ENCODE data around the gene CASQ2.

CASQ2 gene

GRCh38 chr1:115671176-115671934, 97.2 kb downstream of the CASQ2 start:
- TF ChIP-seq SPI1 (IDR thresholded peaks at IDR 0.05; ENCODE audit: low read depth, low read length) = no peak
- no peak for TF ChIP-seq POU2F2 (IDR thresholded peaks at IDR 0.05; ENCODE audit: low read depth, low read length)
- TF ChIP-seq POLR2A (IDR thresholded peaks at IDR 0.05; ENCODE audit: low read depth, low read length) = no peak
- no peak for TF ChIP-seq POLR2AphosphoS5 (IDR thresholded peaks at IDR 0.05; ENCODE audit: low read depth, low read length)
- TF ChIP-seq PAX5 (IDR thresholded peaks at IDR 0.05; ENCODE audit: insufficient read depth, low read length, severe bottlenecking) = no peak
- TF ChIP-seq TAF1 (IDR thresholded peaks at IDR 0.05; ENCODE audit: low read depth, low read length) = no peak
- DNase-seq (ENCODE audit: insufficient read length, low spot score) = no peak
- no peak for FAIRE-seq

GRCh38 chr1:115670476-115671175, 97.9 kb downstream of the CASQ2 start:
- no peak for DNase-seq (ENCODE audit: insufficient read length, low spot score)
- no peak for TF ChIP-seq POLR2AphosphoS5 (IDR thresholded peaks at IDR 0.05; ENCODE audit: low read depth, low read length)
- TF ChIP-seq TAF1 (IDR thresholded peaks at IDR 0.05; ENCODE audit: low read depth, low read length) = no peak
- TF ChIP-seq PAX5 (IDR thresholded peaks at IDR 0.05; ENCODE audit: insufficient read depth, low read length, severe bottlenecking) = no peak
- no peak for TF ChIP-seq SPI1 (IDR thresholded peaks at IDR 0.05; ENCODE audit: low read depth, low read length)
- no peak for TF ChIP-seq POU2F2 (IDR thresholded peaks at IDR 0.05; ENCODE audit: low read depth, low read length)
- no peak for TF ChIP-seq POLR2A (IDR thresholded peaks at IDR 0.05; ENCODE audit: low read depth, low read length)
- FAIRE-seq = no peak

GRCh38 chr1:115669886-115670285, 98.6 kb downstream of the CASQ2 start:
- no peak for FAIRE-seq
- DNase-seq (ENCODE audit: insufficient read length, low spot score) = no peak
- TF ChIP-seq POLR2AphosphoS5 (IDR thresholded peaks at IDR 0.05; ENCODE audit: low read depth, low read length) = no peak
- TF ChIP-seq PAX5 (IDR thresholded peaks at IDR 0.05; ENCODE audit: insufficient read depth, low read length, severe bottlenecking) = no peak
- TF ChIP-seq TAF1 (IDR thresholded peaks at IDR 0.05; ENCODE audit: low read depth, low read length) = no peak
- no peak for TF ChIP-seq SPI1 (IDR thresholded peaks at IDR 0.05; ENCODE audit: low read depth, low read length)
- no peak for TF ChIP-seq POU2F2 (IDR thresholded peaks at IDR 0.05; ENCODE audit: low read depth, low read length)
- TF ChIP-seq POLR2A (IDR thresholded peaks at IDR 0.05; ENCODE audit: low read depth, low read length) = no peak

- DNase-seq (ENCODE audit: insufficient read length, low spot score) = no peak
- TF ChIP-seq POLR2A (IDR thresholded peaks at IDR 0.05; ENCODE audit: low read depth, low read length) (no peak), POU2F2 (IDR thresholded peaks at IDR 0.05; ENCODE audit: low read depth, low read length) (no peak), SPI1 (IDR thresholded peaks at IDR 0.05; ENCODE audit: low read depth, low read length) (no peak), PAX5 (IDR thresholded peaks at IDR 0.05; ENCODE audit: insufficient read depth, low read length, severe bottlenecking) (no peak), POLR2AphosphoS5 (IDR thresholded peaks at IDR 0.05; ENCODE audit: low read depth, low read length) (no peak), TAF1 (IDR thresholded peaks at IDR 0.05; ENCODE audit: low read depth, low read length) (no peak)
- no peak for FAIRE-seq
These were observed 99.4 kb downstream of the CASQ2 start for GRCh38 chr1:115669002-115669673.

- TF ChIP-seq POU2F2 (IDR thresholded peaks at IDR 0.05; ENCODE audit: low read depth, low read length) (no peak), POLR2AphosphoS5 (IDR thresholded peaks at IDR 0.05; ENCODE audit: low read depth, low read length) (no peak), POLR2A (IDR thresholded peaks at IDR 0.05; ENCODE audit: low read depth, low read length) (no peak), PAX5 (IDR thresholded peaks at IDR 0.05; ENCODE audit: insufficient read depth, low read length, severe bottlenecking) (no peak), TAF1 (IDR thresholded peaks at IDR 0.05; ENCODE audit: low read depth, low read length) (no peak), SPI1 (IDR thresholded peaks at IDR 0.05; ENCODE audit: low read depth, low read length) (no peak)
- DNase-seq (ENCODE audit: insufficient read length, low spot score) = no peak
- no peak for FAIRE-seq
These were observed 99.9 kb downstream of the CASQ2 start for GRCh38 chr1:115668579-115668978.

- FAIRE-seq (no peak), DNase-seq (ENCODE audit: insufficient read length, low spot score) (no peak)
- TF ChIP-seq PAX5 (IDR thresholded peaks at IDR 0.05; ENCODE audit: insufficient read depth, low read length, severe bottlenecking) = no peak
- no peak for TF ChIP-seq POLR2A (IDR thresholded peaks at IDR 0.05; ENCODE audit: low read depth, low read length)
- TF ChIP-seq POLR2AphosphoS5 (IDR thresholded peaks at IDR 0.05; ENCODE audit: low read depth, low read length) = no peak
- TF ChIP-seq SPI1 (IDR thresholded peaks at IDR 0.05; ENCODE audit: low read depth, low read length) = no peak
- no peak for TF ChIP-seq TAF1 (IDR thresholded peaks at IDR 0.05; ENCODE audit: low read depth, low read length)
- TF ChIP-seq POU2F2 (IDR thresholded peaks at IDR 0.05; ENCODE audit: low read depth, low read length) = no peak
These were observed 101.8 kb downstream of the CASQ2 start for GRCh38 chr1:115666702-115667101.

- TF ChIP-seq POU2F2 (IDR thresholded peaks at IDR 0.05; ENCODE audit: low read depth, low read length) = no peak
- no peak for TF ChIP-seq SPI1 (IDR thresholded peaks at IDR 0.05; ENCODE audit: low read depth, low read length)
- TF ChIP-seq PAX5 (IDR thresholded peaks at IDR 0.05; ENCODE audit: insufficient read depth, low read length, severe bottlenecking) = no peak
- TF ChIP-seq TAF1 (IDR thresholded peaks at IDR 0.05; ENCODE audit: low read depth, low read length) = no peak
- TF ChIP-seq POLR2AphosphoS5 (IDR thresholded peaks at IDR 0.05; ENCODE audit: low read depth, low read length) = no peak
- no peak for TF ChIP-seq POLR2A (IDR thresholded peaks at IDR 0.05; ENCODE audit: low read depth, low read length)
- DNase-seq (ENCODE audit: insufficient read length, low spot score) = no peak
- no peak for FAIRE-seq
These were observed 102.3 kb downstream of the CASQ2 start for GRCh38 chr1:115666206-115666605.

- TF ChIP-seq TAF1 (IDR thresholded peaks at IDR 0.05; ENCODE audit: low read depth, low read length) (no peak), POU2F2 (IDR thresholded peaks at IDR 0.05; ENCODE audit: low read depth, low read length) (no peak)
- FAIRE-seq = no peak
- DNase-seq (ENCODE audit: insufficient read length, low spot score) = no peak
These were observed 103.0 kb downstream of the CASQ2 start for GRCh38 chr1:115665319-115666096.
